ENCODE results near the gene DIABLO.
"Not testable (repeated sequence)": the region's sequence is repeated elsewhere in the genome, so short reads cannot be mapped to it uniquely, and the experiment has no call there.

Gene DIABLO

GRCh38 chr12:122208073-122208820 is 17.6 kb downstream of the DIABLO start:
- no peak for DNase-seq

DNA sequence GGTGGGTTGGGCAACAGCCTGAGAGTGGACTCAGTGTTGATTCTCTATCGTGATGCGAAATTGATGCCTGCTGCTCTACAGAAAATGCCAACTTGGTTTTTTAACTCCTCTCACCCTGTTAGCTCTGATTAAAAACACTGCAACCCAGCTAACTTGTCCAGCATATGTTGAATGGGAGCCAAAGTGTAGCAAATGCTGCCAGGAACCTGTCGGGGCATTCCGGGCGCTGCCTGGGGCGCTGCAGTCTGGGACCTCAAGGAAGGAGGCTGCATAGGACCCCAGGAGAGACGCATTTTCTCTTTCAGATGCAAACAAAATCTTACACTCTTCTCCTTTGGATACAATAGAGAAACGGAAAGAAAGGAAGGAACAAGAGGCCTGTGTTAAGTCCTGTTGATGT is 18.5 kb downstream of the DIABLO start:
- DNase-seq: no peak

DNA sequence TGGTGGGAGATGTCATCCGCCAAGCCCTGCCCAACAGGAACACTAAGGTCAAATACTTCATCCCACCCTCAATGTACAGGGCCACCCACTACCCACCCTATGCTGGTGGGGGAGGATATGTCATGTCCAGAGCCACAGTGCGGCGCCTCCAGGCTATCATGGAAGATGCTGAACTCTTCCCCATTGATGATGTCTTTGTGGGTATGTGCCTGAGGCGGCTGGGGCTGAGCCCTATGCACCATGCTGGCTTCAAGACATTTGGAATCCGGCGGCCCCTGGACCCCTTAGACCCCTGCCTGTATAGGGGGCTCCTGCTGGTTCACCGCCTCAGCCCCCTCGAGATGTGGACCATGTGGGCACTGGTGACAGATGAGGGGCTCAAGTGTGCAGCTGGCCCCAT is 18.9 kb downstream of the DIABLO start:
- DNase-seq: no peak

GRCh38 chr12:122206111-122206881 is 19.6 kb downstream of the DIABLO start:
- DNase-seq: no peak

DNA sequence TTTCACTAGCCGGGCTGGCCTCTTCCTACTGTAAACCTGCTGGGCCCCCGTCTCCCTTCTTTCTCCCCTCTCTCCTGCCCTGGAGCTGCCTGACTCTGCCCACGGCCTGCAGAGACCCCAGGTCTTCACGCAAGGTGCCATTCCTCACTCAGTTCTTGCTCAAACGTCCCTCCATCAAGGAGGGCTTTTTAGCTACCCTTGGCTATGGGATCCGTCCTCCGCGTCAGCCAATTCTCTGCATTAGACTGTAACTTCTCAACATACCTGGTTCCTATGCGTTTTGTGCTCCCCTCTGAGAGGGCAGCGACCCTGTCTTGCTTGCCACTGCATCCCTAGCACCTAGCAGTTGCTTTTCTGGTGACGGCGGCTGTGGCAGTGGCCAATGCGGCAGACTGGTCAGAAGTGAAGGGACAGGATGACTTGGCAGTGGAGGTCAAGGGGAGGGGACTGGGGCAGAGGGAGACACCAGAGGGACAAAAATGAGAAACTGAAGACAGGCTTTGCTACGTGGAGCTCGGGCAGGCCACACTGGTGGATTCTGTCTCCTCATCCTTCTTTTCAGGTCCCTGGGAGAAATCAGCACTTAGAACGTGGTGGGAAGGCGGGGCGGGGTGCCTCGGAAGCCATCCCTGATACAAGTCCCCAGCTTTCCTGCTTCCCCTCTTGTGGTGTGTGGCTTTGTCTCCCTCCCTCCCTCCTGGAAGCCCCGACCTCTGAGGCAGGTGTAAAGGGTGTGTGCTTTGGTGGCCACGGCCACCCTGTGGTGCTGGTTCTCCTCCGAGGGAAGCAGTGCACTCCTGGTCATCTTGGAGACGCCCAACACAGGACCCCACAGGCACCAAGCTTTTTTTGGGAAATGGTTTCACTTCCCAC is 20.6 kb downstream of the DIABLO start:
- no peak for DNase-seq

GRCh38 chr12:122204167-122205052 is 21.4 kb downstream of the DIABLO start:
- no peak for DNase-seq

DNA sequence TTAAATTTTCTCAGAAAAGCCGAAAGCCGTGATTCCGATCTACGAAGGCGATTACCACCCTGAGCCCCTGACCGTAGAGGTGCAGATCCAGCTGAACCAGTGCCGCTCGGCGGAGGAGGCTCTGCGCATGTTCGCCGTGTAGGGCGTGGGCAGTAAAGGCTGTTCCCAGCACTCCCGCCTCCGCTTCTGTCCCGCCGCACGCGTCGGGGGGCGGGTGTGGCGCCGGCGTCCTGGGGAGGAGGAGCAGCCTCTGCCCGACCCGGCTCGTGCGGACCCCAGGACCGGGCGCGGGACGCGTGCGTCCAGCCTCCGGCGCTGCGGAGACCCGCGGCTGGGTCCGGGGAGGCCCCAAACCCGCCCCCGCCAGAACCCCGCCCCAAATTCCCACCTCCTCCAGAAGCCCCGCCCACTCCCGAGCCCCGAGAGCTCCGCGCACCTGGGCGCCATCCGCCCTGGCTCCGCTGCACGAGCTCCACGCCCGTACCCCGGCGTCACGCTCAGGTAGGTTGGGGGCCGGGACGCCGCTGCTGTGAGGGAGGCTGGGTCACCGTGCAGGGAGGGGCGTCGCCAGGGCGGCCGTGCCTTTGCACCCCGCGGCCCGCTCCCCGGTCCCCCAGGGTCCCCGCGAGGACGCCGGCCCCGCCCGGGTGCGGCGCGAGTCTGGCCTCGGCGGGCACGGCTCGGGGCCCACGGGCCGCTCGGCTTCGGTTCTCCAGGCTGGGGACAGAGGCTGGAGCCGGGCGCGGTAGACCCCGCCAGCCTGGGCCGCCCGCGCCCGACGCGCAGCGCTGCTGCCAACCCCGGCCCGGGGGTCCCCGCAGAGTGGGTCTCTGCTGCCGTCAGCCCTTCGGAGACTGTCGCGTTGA is 22.3 kb downstream of the DIABLO start, which contains the start of gene B3GNT4:
TSS of gene B3GNT4 (plus strand) at position 409 of the 866 bp plus-strand sequence. CDS start 910 bp downstream, outside the sequence.
- no peak for DNase-seq

DNA sequence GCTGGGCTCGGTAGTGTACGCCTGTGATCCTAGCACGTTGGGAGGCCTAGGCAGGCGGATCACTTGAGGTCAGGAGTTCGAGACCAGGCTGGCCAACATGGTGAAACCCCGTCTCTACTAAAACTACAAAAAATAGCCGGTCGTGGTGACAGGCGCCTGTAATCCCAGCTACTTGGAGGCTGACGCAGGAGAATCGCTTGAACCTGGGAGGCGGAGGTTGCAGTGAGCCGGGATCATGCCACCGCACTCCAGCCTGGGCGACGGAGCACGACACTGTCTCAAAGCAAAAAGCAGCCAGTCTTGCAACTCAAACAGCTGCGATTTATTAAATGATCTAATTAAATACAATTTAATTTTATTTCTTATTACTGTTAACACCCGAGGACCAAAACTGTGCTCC is 23.0 kb downstream of the DIABLO start:
- not testable (repeated sequence) for DNase-seq

- no peak for DNase-seq
Observed at GRCh38 chr12:122202017-122202416, 23.8 kb downstream of the DIABLO start.

DNA sequence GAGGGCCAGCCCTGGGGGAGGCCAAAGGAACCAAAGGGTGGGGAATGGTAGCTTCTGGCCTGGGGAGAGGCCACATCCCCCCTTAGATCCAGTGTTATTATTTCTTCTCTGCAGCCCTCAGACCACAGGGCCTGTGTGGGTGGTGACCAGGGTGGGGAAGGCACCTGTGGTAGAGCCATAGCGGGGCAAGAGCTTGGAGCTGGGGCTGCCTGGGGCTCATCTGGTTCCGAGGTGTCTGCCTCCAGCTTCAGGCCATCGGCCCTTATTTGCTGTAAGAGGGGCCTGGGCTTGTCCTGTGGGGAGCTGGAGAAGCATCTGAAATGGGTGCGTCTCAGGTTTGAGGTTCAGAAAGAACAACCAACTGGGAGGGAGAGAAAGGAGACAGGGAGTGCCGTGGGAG is 24.5 kb downstream of the DIABLO start:
- DNase-seq: no peak

GRCh38 chr12:122200541-122201175 is 25.2 kb downstream of the DIABLO start:
- DNase-seq: no peak

DNA sequence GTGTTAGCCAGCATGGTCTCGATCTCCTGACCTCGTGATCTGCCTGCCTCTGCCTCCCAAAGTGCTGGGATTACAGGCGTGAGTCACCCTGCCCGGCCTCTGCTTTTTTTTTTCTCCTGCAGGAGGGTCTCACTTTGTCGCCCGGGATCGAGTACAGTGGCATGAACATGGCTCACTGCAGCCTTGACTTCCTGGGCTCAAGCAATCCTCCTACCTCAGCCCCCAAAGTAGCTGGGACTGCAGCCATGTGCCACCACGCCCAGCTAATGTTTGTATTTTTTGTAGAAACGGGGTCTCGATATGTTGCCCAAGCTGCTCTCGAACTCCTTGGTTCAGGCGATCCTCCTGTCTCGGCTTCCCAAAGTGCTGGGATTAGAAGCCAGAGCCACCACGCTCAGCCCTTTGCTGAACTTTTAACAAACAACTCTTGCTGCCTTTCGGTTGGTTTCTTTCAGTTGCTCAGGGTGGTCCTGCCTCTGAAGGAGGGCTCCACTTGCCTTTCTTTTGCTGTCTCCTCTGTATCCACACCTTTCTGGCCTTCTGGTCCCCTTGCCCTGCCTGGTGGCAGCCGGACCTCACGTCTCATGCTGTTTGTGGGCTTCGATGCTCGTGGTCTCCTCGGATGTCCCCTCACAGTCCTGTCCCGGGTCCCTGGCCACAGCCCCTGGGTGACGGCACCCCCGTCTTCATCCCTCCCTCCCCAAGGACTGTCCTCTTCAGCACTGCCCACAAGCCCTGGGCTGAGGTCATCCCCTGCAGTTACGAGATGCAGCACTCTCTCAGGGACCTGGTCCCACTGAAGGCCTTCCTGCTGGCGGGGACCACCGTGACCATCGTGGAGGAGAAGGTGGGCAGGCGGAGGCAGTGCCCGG is 26.1 kb downstream of the DIABLO start:
- no peak for DNase-seq

- no peak for DNase-seq
Observed at GRCh38 chr12:122197612-122197966, 28.3 kb downstream of the DIABLO start.

DNA sequence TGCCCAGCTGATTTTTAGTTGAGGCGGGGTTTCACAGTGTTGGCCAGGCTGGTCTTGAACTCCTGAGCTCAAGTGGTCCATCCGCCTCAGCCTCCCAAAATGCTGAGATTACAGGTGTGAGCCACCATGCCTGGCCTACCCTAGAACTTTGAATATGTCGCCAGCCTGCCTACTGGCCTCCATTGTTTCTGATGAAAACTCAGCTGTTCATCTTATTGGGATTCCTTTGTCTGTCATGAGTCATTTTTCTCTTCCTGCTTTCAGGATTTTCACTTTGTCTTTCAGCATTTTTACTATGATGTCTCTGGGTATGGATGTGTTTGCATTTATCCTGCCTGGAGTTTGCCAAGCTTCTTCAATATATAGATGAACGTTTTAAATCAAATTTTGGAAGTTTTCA is 30.4 kb downstream of the DIABLO start:
- DNase-seq: no peak

- DNase-seq: no peak
Observed at GRCh38 chr12:122194804-122195203, 31.0 kb downstream of the DIABLO start.

GRCh38 chr12:122192441-122192840 is 33.4 kb downstream of the DIABLO start:
- no peak for DNase-seq

- peak; percentile 24 for DNase-seq
Observed at GRCh38 chr12:122190842-122191668, 34.8 kb downstream of the DIABLO start.

DNA sequence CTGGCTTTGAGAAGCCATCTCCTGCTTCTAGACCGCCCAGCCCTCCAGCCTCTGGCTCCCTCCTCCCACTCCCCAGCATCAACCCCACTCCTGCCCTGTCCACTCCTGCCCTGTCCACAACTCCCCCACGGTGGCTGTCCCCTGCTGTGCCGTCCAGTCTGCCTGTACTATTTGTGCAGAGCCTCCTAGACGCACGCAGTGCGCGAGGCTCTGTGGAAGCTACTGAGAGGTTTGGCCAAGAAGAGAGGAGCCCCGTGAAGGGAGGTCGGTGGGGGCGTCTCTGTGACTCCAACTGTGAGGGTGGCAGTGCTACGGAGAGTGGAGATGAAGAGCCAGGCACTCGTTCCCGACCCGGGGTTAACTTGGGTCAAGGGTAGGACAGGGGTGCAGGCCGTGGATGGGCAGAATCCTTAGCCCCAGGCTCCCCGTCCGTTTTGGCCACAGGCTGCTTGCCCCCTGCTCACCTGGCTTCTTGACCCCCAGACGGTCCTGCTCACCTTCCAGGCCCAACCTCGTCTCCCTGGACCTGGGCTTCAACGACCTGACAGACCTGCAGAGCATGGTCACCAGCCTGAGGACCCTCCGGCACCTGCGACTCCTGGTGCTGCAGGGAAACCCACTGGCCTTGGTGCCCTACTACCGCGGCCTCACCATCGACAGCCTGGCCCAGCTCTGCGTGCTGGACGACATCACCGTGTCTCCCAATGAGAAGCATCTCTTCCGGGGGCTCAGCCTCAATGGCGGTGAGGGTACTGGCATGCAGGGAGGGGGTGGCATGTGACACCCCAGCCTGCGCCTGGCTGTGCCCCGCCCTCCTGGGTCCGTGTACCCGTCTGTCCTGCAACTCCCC is 36.0 kb downstream of the DIABLO start:
- DNase-seq: no peak

Data from GDM1 (cell line).